ENCODE data around the gene TP53AIP1.
"Not testable (repeated sequence)": the region's sequence is repeated elsewhere in the genome, so short reads cannot be mapped to it uniquely, and the experiment has no call there.

Gene TP53AIP1

GRCh38 chr11:128926000-128926399, 16.7 kb downstream of the TP53AIP1 start:
- DNase-seq (ENCODE audit: low read depth, low spot score), result no peak
- H3K4me3 ChIP-seq (ENCODE audit: insufficient read length, low read depth), result no peak overlapping the region
- TF ChIP-seq YY1 (IDR thresholded peaks at IDR 0.05; ENCODE audit: insufficient read depth, insufficient read length) (no peak), ZNF274 (IDR thresholded peaks at IDR 0.05; ENCODE audit: low read depth, low read length) (no peak), SUZ12 (IDR thresholded peaks at IDR 0.05; ENCODE audit: extremely low read depth, insufficient read depth, insufficient read length) (no peak)
- no peaks in the 10 kb centered on the region for H3K36me3 ChIP-seq (ENCODE audit: insufficient read depth, insufficient read length, low read length)
- H3K9me3 ChIP-seq (ENCODE audit: insufficient read depth, low read length), result no peaks in the 10 kb centered on the region
- H3K9ac ChIP-seq (ENCODE audit: insufficient read length, low read depth), result no peak overlapping the region
- no peaks in the 10 kb centered on the region for H3K27me3 ChIP-seq (ENCODE audit: insufficient read depth, insufficient read length)
- peaks cover 9% of the 10 kb centered on the region for H3K4me1 ChIP-seq (ENCODE audit: insufficient read depth, insufficient read length)

GRCh38 chr11:128925250-128925600, 17.4 kb downstream of the TP53AIP1 start:
- peaks cover 9% of the 10 kb centered on the region for H3K4me1 ChIP-seq (ENCODE audit: insufficient read depth, insufficient read length)
- H3K9ac ChIP-seq (ENCODE audit: insufficient read length, low read depth), result no peak overlapping the region
- H3K4me3 ChIP-seq (ENCODE audit: insufficient read length, low read depth), result no peak overlapping the region
- TF ChIP-seq ZNF274 (IDR thresholded peaks at IDR 0.05; ENCODE audit: low read depth, low read length) (no peak), SUZ12 (IDR thresholded peaks at IDR 0.05; ENCODE audit: extremely low read depth, insufficient read depth, insufficient read length) (no peak), YY1 (IDR thresholded peaks at IDR 0.05; ENCODE audit: insufficient read depth, insufficient read length) (no peak)
- no peak for DNase-seq (ENCODE audit: low read depth, low spot score)
- H3K27me3 ChIP-seq (ENCODE audit: insufficient read depth, insufficient read length), result no peaks in the 10 kb centered on the region
- no peaks in the 10 kb centered on the region for H3K9me3 ChIP-seq (ENCODE audit: insufficient read depth, low read length)
- no peaks in the 10 kb centered on the region for H3K36me3 ChIP-seq (ENCODE audit: insufficient read depth, insufficient read length, low read length)

- H3K27me3 ChIP-seq (ENCODE audit: insufficient read depth, insufficient read length), result no peaks in the 10 kb centered on the region
- H3K4me3 ChIP-seq (ENCODE audit: insufficient read length, low read depth), result no peak overlapping the region
- no peak overlapping the region for H3K9ac ChIP-seq (ENCODE audit: insufficient read length, low read depth)
- peaks cover 8% of the 10 kb centered on the region for H3K4me1 ChIP-seq (ENCODE audit: insufficient read depth, insufficient read length)
- H3K36me3 ChIP-seq (ENCODE audit: insufficient read depth, insufficient read length, low read length), result no peaks in the 10 kb centered on the region
- TF ChIP-seq SUZ12 (IDR thresholded peaks at IDR 0.05; ENCODE audit: extremely low read depth, insufficient read depth, insufficient read length) (no peak), ZNF274 (IDR thresholded peaks at IDR 0.05; ENCODE audit: low read depth, low read length) (no peak), YY1 (IDR thresholded peaks at IDR 0.05; ENCODE audit: insufficient read depth, insufficient read length) (no peak)
- no peaks in the 10 kb centered on the region for H3K9me3 ChIP-seq (ENCODE audit: insufficient read depth, low read length)
- no peak for DNase-seq (ENCODE audit: low read depth, low spot score)
These were observed 18.0 kb downstream of the TP53AIP1 start for GRCh38 chr11:128924510-128925249.

- no peak overlapping the region for H3K9ac ChIP-seq (ENCODE audit: insufficient read length, low read depth)
- no peaks in the 10 kb centered on the region for H3K27me3 ChIP-seq (ENCODE audit: insufficient read depth, insufficient read length)
- no peaks in the 10 kb centered on the region for H3K36me3 ChIP-seq (ENCODE audit: insufficient read depth, insufficient read length, low read length)
- H3K4me1 ChIP-seq (ENCODE audit: insufficient read depth, insufficient read length), result peaks cover 3% of the 10 kb centered on the region
- no peak for DNase-seq (ENCODE audit: low read depth, low spot score)
- TF ChIP-seq SUZ12 (IDR thresholded peaks at IDR 0.05; ENCODE audit: extremely low read depth, insufficient read depth, insufficient read length) (no peak), YY1 (IDR thresholded peaks at IDR 0.05; ENCODE audit: insufficient read depth, insufficient read length) (no peak), ZNF274 (IDR thresholded peaks at IDR 0.05; ENCODE audit: low read depth, low read length) (no peak)
- no peak overlapping the region for H3K4me3 ChIP-seq (ENCODE audit: insufficient read length, low read depth)
- H3K9me3 ChIP-seq (ENCODE audit: insufficient read depth, low read length), result no peaks in the 10 kb centered on the region
These were observed 18.6 kb downstream of the TP53AIP1 start for GRCh38 chr11:128924104-128924503.

DNA sequence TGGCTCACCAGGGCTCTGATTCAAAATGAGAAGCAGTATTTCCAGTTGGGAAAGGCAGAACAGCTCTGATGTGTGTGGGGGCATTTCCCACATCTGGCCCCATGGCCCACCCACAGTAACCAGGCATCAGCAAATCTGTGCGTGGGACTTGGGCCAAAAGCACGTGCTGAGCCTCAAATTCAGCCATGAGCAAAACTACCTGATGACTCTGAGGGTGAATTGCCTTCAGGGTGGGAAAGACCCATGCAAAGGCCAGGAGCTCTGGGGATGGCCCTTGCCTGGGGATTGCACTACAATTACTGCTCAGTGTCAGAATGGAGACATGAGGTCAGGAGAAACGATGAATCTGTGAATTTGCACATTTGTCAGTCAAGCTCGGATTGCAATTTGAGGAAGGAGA, 20.9 kb downstream of the TP53AIP1 start:
- no peak for DNase-seq (ENCODE audit: low read depth, low spot score)
- H3K9ac ChIP-seq (ENCODE audit: insufficient read length, low read depth), result no peak overlapping the region
- H3K9me3 ChIP-seq (ENCODE audit: insufficient read depth, low read length), result no peaks in the 10 kb centered on the region
- no peaks in the 10 kb centered on the region for H3K4me1 ChIP-seq (ENCODE audit: insufficient read depth, insufficient read length)
- TF ChIP-seq YY1 (IDR thresholded peaks at IDR 0.05; ENCODE audit: insufficient read depth, insufficient read length) (no peak), SUZ12 (IDR thresholded peaks at IDR 0.05; ENCODE audit: extremely low read depth, insufficient read depth, insufficient read length) (no peak), ZNF274 (IDR thresholded peaks at IDR 0.05; ENCODE audit: low read depth, low read length) (no peak)
- H3K4me3 ChIP-seq (ENCODE audit: insufficient read length, low read depth), result no peak overlapping the region
- H3K27me3 ChIP-seq (ENCODE audit: insufficient read depth, insufficient read length), result no peaks in the 10 kb centered on the region
- H3K36me3 ChIP-seq (ENCODE audit: insufficient read depth, insufficient read length, low read length), result no peaks in the 10 kb centered on the region

DNA sequence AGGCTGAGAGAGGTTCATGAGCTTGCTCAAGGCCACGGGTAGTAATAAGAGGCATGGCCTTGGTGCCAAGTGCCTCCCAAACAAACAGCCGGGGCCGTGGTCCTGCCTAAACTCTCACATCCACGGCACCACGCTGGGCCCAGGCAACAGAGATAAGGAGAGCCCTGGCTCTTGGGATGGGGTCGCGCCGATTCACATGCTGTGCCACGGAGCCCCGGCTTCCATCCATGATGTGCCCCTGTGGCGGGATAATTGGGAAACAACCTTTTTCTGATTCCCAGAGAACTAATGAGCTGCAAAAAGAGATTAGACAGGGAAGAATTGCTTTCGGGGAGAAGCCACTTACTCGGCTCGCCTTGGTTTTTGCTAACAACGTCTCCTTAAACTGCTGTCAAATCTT, 22.0 kb downstream of the TP53AIP1 start:
- Histone ChIP-seq H3K9me3 (ENCODE audit: insufficient read depth, low read length) (no peaks in the 10 kb centered on the region), H3K4me3 (ENCODE audit: insufficient read length, low read depth) (no peak overlapping the region)

GRCh38 chr11:128919635-128920034, 23.0 kb downstream of the TP53AIP1 start:
- DNase-seq (ENCODE audit: low read depth, low spot score); H3K27me3 ChIP-seq (ENCODE audit: insufficient read depth, insufficient read length); H3K36me3 ChIP-seq (ENCODE audit: insufficient read depth, insufficient read length, low read length); H3K9me3 ChIP-seq (ENCODE audit: insufficient read depth, low read length); H3K4me1 ChIP-seq (ENCODE audit: insufficient read depth, insufficient read length); H3K9ac ChIP-seq (ENCODE audit: insufficient read length, low read depth); H3K4me3 ChIP-seq (ENCODE audit: insufficient read length, low read depth): not testable (repeated sequence)

More for the DNA sequence above, 22.0 kb downstream of the TP53AIP1 start:
- TF ChIP-seq YY1 (IDR thresholded peaks at IDR 0.05; ENCODE audit: insufficient read depth, insufficient read length) (no peak), SUZ12 (IDR thresholded peaks at IDR 0.05; ENCODE audit: extremely low read depth, insufficient read depth, insufficient read length) (no peak), ZNF274 (IDR thresholded peaks at IDR 0.05; ENCODE audit: low read depth, low read length) (no peak)
- DNase-seq (ENCODE audit: low read depth, low spot score), result no peak
- Histone ChIP-seq H3K27me3 (ENCODE audit: insufficient read depth, insufficient read length) (no peaks in the 10 kb centered on the region), H3K9ac (ENCODE audit: insufficient read length, low read depth) (no peak overlapping the region), H3K36me3 (ENCODE audit: insufficient read depth, insufficient read length, low read length) (no peaks in the 10 kb centered on the region), H3K4me1 (ENCODE audit: insufficient read depth, insufficient read length) (no peaks in the 10 kb centered on the region)

Measured in NT2/D1 (cell line).